Thyroid gland (tissue), 4 donors: ENCODE results near the gene MRPS6.

Source experiments
- CTCF ChIP-seq, 6 experiments: fragments of 200-600 bp in 3 of 6; fragments of 450-650 bp in 3 of 6; sonication (generic) in 3 of 6; IDR thresholded peaks; one replicate each; pipeline ENCODE4 v1.5.1; 2016 to 2019; ENCODE audit warnings: antibody characterized with exemption in 6 of 6, mild to moderate bottlenecking in 2 of 6, inconsistent platforms in 1 of 6, moderate library complexity in 1 of 6
- POLR2A ChIP-seq, 2 donors: fragments of 450-650 bp; IDR thresholded peaks; one replicate each; pipeline ENCODE4 v1.6.1; 2017; ENCODE audit warnings: antibody characterized with exemption in 2 of 2, mild to moderate bottlenecking in 2 of 2, moderate library complexity in 1 of 2

DNA sequence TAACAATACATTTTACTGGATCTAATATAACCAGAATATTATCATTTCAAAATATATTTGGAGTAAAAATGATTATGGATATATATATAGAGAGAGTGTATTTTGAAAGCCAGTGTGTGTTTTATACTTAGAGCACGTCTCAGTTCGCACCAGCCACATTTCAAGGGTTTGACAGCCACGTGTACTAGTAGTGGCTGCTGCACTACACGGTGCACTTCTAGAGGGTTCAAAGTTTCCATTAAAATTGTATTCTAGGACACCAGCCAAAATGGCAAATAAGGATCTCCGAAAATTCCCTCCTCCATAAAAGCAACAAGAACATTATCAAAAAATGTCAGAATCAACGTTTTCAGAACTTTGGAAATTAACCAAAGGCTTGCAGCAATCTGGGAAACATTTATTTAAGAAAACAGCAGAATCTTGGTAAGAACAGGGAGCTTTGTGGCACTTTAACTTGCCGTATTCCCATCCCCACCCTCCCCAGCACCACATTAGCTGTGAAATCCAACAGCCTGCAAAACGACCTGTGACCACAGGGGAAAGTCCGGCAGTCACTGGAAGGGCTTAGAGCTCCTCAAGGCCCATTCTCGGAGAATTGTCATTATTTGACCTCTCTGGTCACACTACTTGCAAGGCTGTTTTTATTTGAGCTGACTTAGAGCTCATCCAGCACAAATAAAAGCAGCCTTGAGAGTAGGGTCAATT is 33.5 kb upstream of the MRPS6 start:
- TF ChIP-seq CTCF (IDR thresholded peaks at IDR 0.05) (no peak), POLR2A (IDR thresholded peaks at IDR 0.05) (no peak)
